NCI-H446 (cell line): ENCODE data around the gene MYH10.

Experiments used
- DNase-seq, 2 experiments: peaks; one replicate each; lab custom pipeline; 2025; lab: John Stamatoyannopoulos, UW

The MYH10 gene

GRCh38 chr17:8473451-8474192 lies 156.9 kb downstream of the MYH10 start:
- DNase-seq, result no peak

DNA sequence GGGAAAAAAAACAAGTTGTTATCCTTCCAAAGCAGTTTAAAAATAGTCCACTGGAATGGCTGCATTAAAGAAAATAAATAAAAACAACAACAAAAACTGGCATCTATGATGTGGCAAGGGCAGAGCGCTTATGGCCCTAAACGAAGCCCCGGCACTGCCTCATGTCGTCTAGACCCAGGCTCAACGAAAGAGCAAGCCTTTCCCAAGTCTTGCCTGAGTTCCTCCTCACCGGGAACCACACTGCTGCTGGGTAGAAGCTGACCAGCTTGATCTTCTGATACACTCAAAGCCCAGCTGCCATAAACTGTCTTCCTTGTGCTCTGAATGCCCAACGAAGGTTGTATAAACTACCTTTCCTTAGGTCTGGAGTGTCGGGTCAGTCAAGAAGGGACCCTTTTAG lies 157.9 kb downstream of the MYH10 start:
- DNase-seq, result no peak

DNA sequence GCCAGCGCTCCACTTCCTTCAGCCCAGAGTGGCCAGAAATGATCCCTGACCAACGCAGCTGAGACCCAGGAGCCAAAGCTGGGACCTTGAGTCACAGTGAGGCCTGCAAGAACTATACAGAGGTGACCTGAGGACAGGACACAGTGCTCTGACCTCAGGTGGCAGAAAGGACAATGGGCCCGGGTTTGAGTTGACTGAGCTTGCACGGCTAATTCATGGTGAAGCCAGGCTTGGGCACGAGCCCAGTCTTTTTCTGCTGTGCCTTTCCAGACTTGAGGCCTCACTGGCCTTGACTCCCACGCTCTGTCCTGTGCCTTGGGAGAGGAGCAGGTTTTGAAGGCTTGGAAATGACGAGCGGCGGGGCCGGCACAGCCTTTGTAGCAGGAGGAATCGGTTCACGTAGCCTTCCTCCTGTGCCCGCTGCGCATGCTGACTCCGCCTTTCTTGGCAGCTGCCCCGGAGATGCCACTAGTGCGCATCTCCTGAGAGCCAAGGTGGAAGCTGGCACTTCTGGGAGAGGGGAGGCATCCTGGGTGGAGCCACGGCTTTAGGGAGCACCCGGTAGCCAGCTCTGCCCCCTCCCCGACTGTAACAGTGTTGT lies 160.0 kb downstream of the MYH10 start:
- DNase-seq, result peak; percentile 44 to 82

DNA sequence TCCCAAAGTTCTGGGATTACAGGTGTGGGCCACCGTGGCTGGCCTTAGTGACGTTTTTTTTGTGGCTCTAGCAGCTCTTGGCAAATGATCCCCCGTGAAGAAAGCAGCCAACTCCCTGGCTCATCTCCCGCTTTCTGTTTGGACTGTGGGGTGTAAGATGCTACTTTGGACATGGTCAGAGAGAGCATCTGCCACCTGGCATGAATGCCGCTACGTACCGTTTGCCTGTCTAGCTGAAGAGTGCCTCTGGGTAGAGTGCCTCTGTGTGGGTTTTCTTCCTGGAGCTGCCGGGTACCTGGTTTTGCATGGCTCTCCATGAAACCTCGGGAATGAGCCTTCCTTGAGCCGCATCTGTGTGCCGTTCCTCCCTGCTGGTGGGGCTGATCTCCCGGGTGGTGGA lies 160.6 kb downstream of the MYH10 start:
- DNase-seq, result peak; percentile 56 to 84

- no peak for DNase-seq
Measured at GRCh38 chr17:8468980-8469379, 161.5 kb downstream of the MYH10 start.

DNA sequence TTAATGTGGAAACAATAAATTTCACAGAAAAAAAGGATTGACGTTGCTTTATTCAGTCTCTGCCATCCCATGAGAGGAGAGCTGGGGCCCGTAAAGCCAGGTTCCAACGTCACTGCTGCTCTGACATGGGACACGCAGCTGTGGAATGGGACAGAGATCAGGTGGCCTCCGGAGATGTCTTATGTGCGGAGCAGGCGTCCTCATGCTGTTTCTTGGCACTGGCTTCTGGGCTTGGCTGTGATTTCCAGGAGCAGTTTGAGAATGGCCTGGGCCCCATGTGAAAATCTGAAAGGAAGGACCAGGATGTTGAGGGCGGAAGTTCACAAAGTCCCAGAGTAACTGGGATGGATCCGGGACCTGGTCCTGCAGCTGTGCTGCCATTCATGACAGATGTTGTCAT lies 162.4 kb downstream of the MYH10 start:
- peak in 1 of 2 experiments; percentile 32 for DNase-seq

DNA sequence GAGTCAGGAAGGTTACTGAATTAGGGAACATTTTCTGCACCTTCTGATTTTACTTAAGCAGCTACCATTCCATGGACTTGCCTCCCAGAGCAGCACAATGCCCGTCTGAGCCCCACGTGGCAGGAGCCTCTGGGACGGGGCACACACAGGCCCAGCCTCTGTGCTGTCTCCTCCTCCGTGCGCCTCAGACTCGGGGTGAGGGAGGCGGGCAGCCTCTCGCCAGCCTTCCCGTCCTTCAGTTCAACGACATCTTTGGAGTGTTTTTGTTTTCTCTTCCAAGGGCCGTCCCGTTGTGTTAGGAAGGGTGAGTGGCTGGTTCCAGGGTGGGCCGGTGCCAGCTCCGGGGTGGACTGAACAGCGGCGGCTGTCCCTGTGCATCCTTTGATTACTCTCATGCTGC lies 163.0 kb downstream of the MYH10 start:
- DNase-seq, result no peak

- no peak for DNase-seq
Measured at GRCh38 chr17:8466873-8467272, 163.7 kb downstream of the MYH10 start.

DNA sequence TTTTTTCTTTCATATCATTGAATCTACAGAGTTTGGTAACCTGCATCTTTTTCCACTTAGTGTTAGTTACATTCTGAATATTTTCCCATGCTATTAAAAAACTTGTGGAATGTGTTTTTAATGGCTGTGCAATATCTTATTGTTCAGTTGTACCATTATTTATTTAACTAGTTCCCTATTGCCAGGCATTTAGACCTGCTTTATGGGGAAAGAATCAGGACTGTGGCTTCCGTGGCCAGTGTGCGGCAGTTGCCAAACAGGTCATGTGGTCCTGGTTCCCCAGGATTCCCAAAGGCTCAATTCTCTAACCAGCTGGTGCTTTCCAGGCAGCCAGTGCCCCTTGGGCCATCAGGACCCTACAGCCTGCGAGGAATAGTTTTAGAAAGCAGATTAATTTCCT lies 164.1 kb downstream of the MYH10 start:
- no peak for DNase-seq

GRCh38 chr17:8465759-8466158 lies 164.8 kb downstream of the MYH10 start:
- DNase-seq, result no peak

DNA sequence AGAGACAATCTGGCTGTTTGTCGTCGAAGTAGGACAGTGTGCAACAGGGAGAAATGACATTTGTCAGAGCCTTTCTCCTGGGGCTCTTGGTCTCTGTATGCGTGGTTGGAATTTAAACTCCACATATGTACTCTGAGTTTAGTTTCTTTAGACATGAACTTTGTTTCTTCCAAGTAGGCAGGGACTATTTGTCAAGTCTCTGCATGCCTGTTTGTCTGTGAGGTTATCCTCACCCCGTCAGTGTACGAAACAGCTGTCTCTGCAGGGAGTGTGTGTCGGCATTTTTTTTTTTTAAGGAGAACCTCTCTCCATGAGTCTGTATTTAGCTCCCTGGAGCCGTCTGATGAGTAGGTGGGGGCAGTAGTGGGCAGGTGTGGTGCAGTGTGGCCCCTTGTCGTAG lies 165.2 kb downstream of the MYH10 start:
- no peak for DNase-seq

GRCh38 chr17:8464941-8465340 lies 165.6 kb downstream of the MYH10 start:
- no peak for DNase-seq

GRCh38 chr17:8463099-8463498 lies 167.4 kb downstream of the MYH10 start:
- DNase-seq, result no peak

GRCh38 chr17:8462564-8462963 lies 168.0 kb downstream of the MYH10 start:
- DNase-seq, result no peak

DNA sequence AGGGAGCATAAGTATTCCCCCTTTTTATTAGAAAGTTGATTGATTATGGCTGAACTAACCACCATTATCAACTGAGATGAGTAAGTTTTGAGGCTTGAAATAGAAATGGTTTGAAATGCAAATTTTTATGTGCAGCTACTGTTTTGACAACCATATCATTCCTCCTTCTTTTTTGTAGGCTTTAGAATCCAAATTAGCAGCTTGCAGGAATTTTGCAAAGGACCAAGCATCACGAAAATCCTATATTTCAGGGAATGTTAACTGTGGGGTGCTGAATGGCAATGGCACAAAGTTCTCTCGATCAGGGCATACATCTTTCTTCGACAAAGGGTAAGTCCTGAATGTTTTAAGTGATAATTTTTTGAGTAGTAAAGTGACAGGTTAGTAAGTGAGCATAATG lies 170.7 kb downstream of the MYH10 start:
- DNase-seq, result no peak

GRCh38 chr17:8459107-8459506 lies 171.4 kb downstream of the MYH10 start:
- no peak for DNase-seq

GRCh38 chr17:8458128-8458527 lies 172.4 kb downstream of the MYH10 start:
- no peak for DNase-seq

- DNase-seq, result no peak
Measured at GRCh38 chr17:8455665-8456209, 174.8 kb downstream of the MYH10 start.

DNA sequence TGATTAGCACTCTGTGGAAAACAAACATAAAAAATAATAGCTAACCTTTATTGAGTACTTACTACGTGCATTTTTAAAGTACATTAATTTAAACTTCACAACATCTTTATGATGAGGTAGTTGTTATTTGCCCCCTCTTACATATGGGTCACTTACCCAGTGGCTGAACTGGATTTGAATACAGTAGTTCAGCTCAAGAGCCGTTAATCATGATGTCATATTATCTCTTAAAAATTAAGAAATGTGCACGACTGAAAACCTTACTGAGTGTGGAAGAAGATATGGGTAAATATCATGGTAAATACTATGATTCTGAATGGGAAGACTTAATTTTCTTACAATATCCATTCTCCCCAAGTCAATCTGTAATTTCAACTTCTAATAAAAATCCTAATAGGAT lies 177.2 kb downstream of the MYH10 start:
- DNase-seq, result no peak

DNA sequence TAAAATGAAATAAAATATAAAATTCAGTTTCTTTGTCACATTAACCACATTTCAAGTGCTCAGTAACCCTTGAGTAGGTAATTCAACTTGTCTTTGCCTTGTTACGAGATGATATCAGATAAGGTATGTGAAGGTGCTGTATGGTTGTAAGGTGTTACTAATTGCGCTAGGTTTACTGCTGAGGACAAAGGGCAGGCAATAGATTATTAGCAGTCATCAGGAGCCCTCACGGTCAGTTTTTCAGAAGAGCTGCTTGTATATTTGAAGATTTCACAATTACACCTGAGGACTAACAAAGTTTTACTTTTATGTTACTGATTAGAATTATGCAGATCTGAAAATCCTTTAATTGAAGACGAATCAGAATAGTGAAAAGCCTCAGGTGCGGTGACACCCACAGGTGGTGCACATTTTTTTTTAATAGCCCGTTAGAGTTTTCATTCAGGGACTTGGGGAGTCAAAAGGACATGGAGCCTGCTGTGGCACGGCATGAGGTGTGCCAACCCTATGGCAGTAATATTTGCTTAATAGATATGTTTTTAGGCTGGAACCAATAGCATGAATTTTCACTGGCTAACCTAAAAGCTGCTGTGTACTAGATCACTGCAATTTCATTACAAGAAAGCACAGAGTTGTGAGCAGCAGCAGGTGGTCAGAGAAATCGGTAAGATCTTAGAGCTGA lies 178.5 kb downstream of the MYH10 start:
- no peak for DNase-seq

DNA sequence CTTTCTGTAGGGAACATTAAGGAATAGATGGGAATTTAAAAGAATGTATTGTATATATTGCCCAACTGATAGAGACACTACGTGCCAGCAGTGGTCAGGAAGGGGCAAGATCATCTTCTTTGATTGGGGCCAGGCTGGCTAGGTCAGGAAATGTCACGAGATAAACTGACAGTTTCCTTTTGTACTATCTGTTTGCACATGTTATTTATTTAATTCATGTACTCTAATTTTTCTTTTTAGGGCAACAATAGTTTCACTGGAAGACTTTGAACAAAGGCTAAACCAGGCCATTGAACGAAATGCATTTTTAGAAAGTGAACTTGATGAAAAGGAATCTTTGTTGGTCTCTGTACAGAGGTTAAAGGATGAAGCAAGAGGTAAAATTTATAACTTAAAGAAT lies 182.2 kb downstream of the MYH10 start:
- DNase-seq, result no peak

- DNase-seq, result no peak
Measured at GRCh38 chr17:8447799-8448198, 182.7 kb downstream of the MYH10 start.

GRCh38 chr17:8445536-8445935 lies 185.0 kb downstream of the MYH10 start:
- DNase-seq, result no peak
